ENCODE measurements around the gene RIBC2.
A peak's percentile ranks its signal among the peaks of the same experiment; 100 is the strongest.

The RIBC2 gene

GRCh38 chr22:45477366-45478107 is 64.0 kb downstream of the RIBC2 start:
- TF ChIP-seq CTCF (IDR thresholded peaks at IDR 0.05; ENCODE audit: insufficient read depth, low read length, missing control alignments), result no peak
- POLR2A ChIA-PET, result no interaction called here
- no peak overlapping the region for H3K4me3 ChIP-seq (ENCODE audit: low read depth, low read length)
- CTCF ChIA-PET, result interaction anchor here (0.8 to 1.1 kb wide), 2 partner anchors 15 to 25 kb away, joined by 3 to 4 read pairs; no protein-coding TSS in a partner anchor
- no peak for DNase-seq (ENCODE audit: low read depth, low spot score)

GRCh38 chr22:45478108-45478771 is 64.7 kb downstream of the RIBC2 start:
- ChIA-PET POLR2A (no interaction called here), CTCF (interaction anchor here (0.8 kb wide), 1 partner anchor 25 kb away, joined by 4 read pairs; no protein-coding TSS in a partner anchor)
- H3K4me3 ChIP-seq (ENCODE audit: low read depth, low read length), result no peak overlapping the region
- DNase-seq (ENCODE audit: low read depth, low spot score), result peak; percentile 93
- no peak for TF ChIP-seq CTCF (IDR thresholded peaks at IDR 0.05; ENCODE audit: insufficient read depth, low read length, missing control alignments)

GRCh38 chr22:45480717-45481116 is 67.2 kb downstream of the RIBC2 start:
- DNase-seq (ENCODE audit: low read depth, low spot score), result no peak
- no peak overlapping the region for H3K4me3 ChIP-seq (ENCODE audit: low read depth, low read length)
- CTCF ChIA-PET, result no interaction called here
- POLR2A ChIA-PET, result no interaction called here
- TF ChIP-seq CTCF (IDR thresholded peaks at IDR 0.05; ENCODE audit: insufficient read depth, low read length, missing control alignments), result no peak

GRCh38 chr22:45481661-45482060 is 68.2 kb downstream of the RIBC2 start:
- CTCF ChIA-PET, result interaction anchor here (0.6 kb wide), 1 partner anchor 41 kb away, joined by 4 read pairs; no protein-coding TSS in a partner anchor
- TF ChIP-seq CTCF (IDR thresholded peaks at IDR 0.05; ENCODE audit: insufficient read depth, low read length, missing control alignments), result no peak
- DNase-seq (ENCODE audit: low read depth, low spot score), result no peak
- H3K4me3 ChIP-seq (ENCODE audit: low read depth, low read length), result no peak overlapping the region
- POLR2A ChIA-PET, result no interaction called here
